Measurements from ENCODE around the gene SOCS6. TPM values are rescaled to one million over a fixed set of nuclear protein-coding genes. Genes with fewer than 3 reads are reported as not detected.

The SOCS6 gene
- total and polyA plus RNA-seq, 2 of the 13 experiments (the other 11 are each of a cell fraction or from before 2014, with no cell fraction given), result 18.6 to 38.3 TPM

- TF ChIP-seq ZNF570 (CRISPR knock-in tag; IDR thresholded peaks at IDR 0.05; ENCODE audit: borderline replicate concordance) (no peak), ZNF496 (CRISPR knock-in tag; IDR thresholded peaks at IDR 0.05; ENCODE audit: insufficient replicate concordance) (no peak), ZNF607 (CRISPR knock-in tag; IDR thresholded peaks at IDR 0.05; ENCODE audit: borderline replicate concordance) (no peak), TRIM24 (CRISPR knock-in tag; IDR thresholded peaks at IDR 0.05) (no peak), PAWR (CRISPR knock-in tag; IDR thresholded peaks at IDR 0.05; ENCODE audit: borderline replicate concordance) (no peak), NBN (conservative IDR thresholded peaks at IDR 0.05) (no peak), SALL2 (CRISPR knock-in tag; IDR thresholded peaks at IDR 0.05) (no peak), DBP (CRISPR knock-in tag; IDR thresholded peaks at IDR 0.05; ENCODE audit: not compliant biosample characterization) (no peak), ARID4A (CRISPR knock-in tag; IDR thresholded peaks at IDR 0.05; ENCODE audit: borderline replicate concordance) (no peak; the same call in 1 of the 2 replicates), GABPB1 (CRISPR knock-in tag; IDR thresholded peaks at IDR 0.05) (no peak), CSRNP2 (CRISPR knock-in tag; conservative IDR thresholded peaks at IDR 0.05; ENCODE audit: low read depth) (no peak), GFI1 (CRISPR knock-in tag; IDR thresholded peaks at IDR 0.05; ENCODE audit: borderline replicate concordance) (no peak), ZNF710 (CRISPR knock-in tag; IDR thresholded peaks at IDR 0.05; ENCODE audit: borderline replicate concordance) (no peak; the same call in 1 of the 2 replicates), UBTF (CRISPR knock-in tag; IDR thresholded peaks at IDR 0.05) (no peak; the same call in 1 of the 2 replicates), MXD1 (CRISPR knock-in tag; IDR thresholded peaks at IDR 0.05) (no peak), SNAPC5 (CRISPR knock-in tag; IDR thresholded peaks at IDR 0.05; ENCODE audit: borderline replicate concordance) (no peak), NFATC3 (CRISPR knock-in tag; IDR thresholded peaks at IDR 0.05) (no peak)
Measured at GRCh38 chr18:70376914-70377258, 88.0 kb downstream of the SOCS6 start (continued).

All from HepG2 (cell line).